ENCODE data around the gene RALBP1.
A peak's percentile ranks its signal among the peaks of the same experiment; 100 is the strongest.
"Not testable (repeated sequence)": the region's sequence is repeated elsewhere in the genome, so short reads cannot be mapped to it uniquely, and the experiment has no call there.

Gene RALBP1

GRCh38 chr18:9474983-9475642 is at the start of gene RALBP1:
Gene RALBP1, plus strand, starts transcription at chr18:9475513. Its CDS starts 37,533 bp downstream, at chr18:9513046.
- peak; percentile 93 for FAIRE-seq

GRCh38 chr18:9426753-9427152 is 48.6 kb upstream of the RALBP1 start:
- FAIRE-seq: no peak

- FAIRE-seq: no peak
These were observed 47.0 kb upstream of the RALBP1 start for GRCh38 chr18:9428301-9428706.

- no peak for FAIRE-seq
These were observed 46.3 kb upstream of the RALBP1 start for GRCh38 chr18:9428862-9429661.

- FAIRE-seq: no peak
These were observed 45.7 kb upstream of the RALBP1 start for GRCh38 chr18:9429662-9429993.

- not testable (repeated sequence) for FAIRE-seq
These were observed 45.0 kb upstream of the RALBP1 start for GRCh38 chr18:9430315-9430714.

- FAIRE-seq: no peak
These were observed 44.0 kb upstream of the RALBP1 start for GRCh38 chr18:9431296-9431695.

GRCh38 chr18:9433122-9433521 is 42.2 kb upstream of the RALBP1 start:
- FAIRE-seq: not testable (repeated sequence)

- FAIRE-seq: no peak
These were observed 41.6 kb upstream of the RALBP1 start for GRCh38 chr18:9433671-9434121.

- no peak for FAIRE-seq
These were observed 41.1 kb upstream of the RALBP1 start for GRCh38 chr18:9434122-9434701.

- FAIRE-seq: no peak
These were observed 40.3 kb upstream of the RALBP1 start for GRCh38 chr18:9435041-9435440.

- FAIRE-seq: no peak
These were observed 38.9 kb upstream of the RALBP1 start for GRCh38 chr18:9436206-9436929.

GRCh38 chr18:9437021-9437437 is 38.3 kb upstream of the RALBP1 start:
- FAIRE-seq: no peak

- FAIRE-seq: no peak
These were observed 37.6 kb upstream of the RALBP1 start for GRCh38 chr18:9437672-9438071.

- FAIRE-seq: no peak
These were observed 34.3 kb upstream of the RALBP1 start for GRCh38 chr18:9441061-9441460.

GRCh38 chr18:9444549-9444948 is 30.8 kb upstream of the RALBP1 start:
- FAIRE-seq: no peak

- FAIRE-seq: no peak
These were observed 28.5 kb upstream of the RALBP1 start for GRCh38 chr18:9446839-9447238.

GRCh38 chr18:9447334-9447733 is 28.0 kb upstream of the RALBP1 start:
- no peak for FAIRE-seq

GRCh38 chr18:9449600-9450414 is 25.5 kb upstream of the RALBP1 start:
- no peak for FAIRE-seq

- FAIRE-seq: not testable (repeated sequence)
These were observed 24.4 kb upstream of the RALBP1 start for GRCh38 chr18:9450920-9451319.

- FAIRE-seq: no peak
These were observed 22.0 kb upstream of the RALBP1 start for GRCh38 chr18:9453283-9453682.

GRCh38 chr18:9454061-9454703 is 21.1 kb upstream of the RALBP1 start:
- FAIRE-seq: no peak
